ENCODE measurements around the gene CACNA1G.

The CACNA1G gene

DNA sequence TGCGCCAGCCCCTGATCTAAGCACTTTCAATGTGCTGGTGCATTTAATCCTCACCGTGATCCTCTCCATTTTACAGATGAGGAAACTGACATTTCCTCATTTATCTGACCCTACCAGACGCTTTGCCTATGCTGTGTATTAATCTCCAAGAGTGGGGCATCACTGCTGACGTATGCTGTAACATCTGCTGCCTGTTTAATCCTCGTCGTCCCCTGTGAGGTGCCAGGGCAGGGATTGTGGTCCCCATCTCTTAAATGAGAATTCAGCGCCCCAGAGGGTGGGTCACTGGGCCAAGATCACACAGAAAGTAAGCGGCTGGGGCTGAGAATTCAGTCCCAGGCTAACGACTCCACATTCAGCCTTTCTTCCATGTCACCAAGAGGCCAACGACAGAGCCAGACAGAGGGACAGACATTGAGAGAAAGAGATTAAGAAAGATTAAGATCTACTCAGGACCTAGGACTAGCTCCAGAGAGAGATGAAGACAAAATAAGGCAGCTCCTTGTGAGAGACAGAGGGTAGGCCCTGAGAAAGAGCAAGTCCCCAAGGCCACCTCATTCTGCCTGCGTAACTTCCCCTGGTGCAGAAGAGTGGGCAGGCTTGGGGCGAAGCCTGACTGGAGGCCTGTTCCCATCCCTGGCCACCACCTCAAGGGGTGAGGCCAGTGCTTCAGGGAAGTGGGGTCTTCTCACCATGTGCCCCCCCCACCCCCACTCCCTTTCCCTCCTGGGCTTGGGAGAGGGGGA is 13.5 kb downstream of the CACNA1G start:
- H3K27ac ChIP-seq, result no peak overlapping the region
- no peak for TF ChIP-seq ZFX (IDR thresholded peaks at IDR 0.05; ENCODE audit: borderline replicate concordance)
- TF ChIP-seq, protein P1, sequence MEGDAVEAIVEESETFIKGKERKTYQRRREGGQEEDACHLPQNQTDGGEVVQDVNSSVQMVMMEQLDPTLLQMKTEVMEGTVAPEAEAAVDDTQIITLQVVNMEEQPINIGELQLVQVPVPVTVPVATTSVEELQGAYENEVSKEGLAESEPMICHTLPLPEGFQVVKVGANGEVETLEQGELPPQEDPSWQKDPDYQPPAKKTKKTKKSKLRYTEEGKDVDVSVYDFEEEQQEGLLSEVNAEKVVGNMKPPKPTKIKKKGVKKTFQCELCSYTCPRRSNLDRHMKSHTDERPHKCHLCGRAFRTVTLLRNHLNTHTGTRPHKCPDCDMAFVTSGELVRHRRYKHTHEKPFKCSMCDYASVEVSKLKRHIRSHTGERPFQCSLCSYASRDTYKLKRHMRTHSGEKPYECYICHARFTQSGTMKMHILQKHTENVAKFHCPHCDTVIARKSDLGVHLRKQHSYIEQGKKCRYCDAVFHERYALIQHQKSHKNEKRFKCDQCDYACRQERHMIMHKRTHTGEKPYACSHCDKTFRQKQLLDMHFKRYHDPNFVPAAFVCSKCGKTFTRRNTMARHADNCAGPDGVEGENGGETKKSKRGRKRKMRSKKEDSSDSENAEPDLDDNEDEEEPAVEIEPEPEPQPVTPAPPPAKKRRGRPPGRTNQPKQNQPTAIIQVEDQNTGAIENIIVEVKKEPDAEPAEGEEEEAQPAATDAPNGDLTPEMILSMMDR (IDR thresholded peaks at IDR 0.05), result no peak

DNA sequence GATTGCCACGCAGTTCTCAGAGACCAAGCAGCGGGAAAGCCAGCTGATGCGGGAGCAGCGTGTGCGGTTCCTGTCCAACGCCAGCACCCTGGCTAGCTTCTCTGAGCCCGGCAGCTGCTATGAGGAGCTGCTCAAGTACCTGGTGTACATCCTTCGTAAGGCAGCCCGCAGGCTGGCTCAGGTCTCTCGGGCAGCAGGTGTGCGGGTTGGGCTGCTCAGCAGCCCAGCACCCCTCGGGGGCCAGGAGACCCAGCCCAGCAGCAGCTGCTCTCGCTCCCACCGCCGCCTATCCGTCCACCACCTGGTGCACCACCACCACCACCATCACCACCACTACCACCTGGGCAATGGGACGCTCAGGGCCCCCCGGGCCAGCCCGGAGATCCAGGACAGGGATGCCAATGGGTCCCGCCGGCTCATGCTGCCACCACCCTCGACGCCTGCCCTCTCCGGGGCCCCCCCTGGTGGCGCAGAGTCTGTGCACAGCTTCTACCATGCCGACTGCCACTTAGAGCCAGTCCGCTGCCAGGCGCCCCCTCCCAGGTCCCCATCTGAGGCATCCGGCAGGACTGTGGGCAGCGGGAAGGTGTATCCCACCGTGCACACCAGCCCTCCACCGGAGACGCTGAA is 15.2 kb downstream of the CACNA1G start:
- TF ChIP-seq, protein P1 (IDR thresholded peaks at IDR 0.05), result peak; percentile 51
- TF ChIP-seq ZFX (IDR thresholded peaks at IDR 0.05; ENCODE audit: borderline replicate concordance), result no peak
- H3K27ac ChIP-seq, result no peak overlapping the region

DNA sequence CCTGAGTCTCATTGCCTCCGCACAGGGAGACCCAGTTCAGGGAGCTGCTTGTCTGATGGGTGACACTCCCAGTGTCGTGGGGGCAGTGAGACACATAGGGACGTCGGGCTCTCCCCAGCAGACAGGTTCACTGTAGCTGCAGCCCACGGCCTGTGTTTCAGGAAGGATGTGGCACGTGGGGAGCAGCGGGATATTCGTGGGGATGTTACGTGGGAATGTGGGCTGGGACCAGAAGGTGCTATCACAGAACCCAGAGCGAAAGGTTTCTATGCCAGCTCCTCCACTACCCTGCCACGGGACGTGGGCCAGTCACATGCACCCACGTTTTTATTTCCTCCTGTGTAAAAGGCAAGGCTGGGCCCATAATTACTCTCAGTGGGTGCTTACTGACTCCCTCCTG is 16.3 kb downstream of the CACNA1G start:
- no peak overlapping the region for H3K27ac ChIP-seq
- TF ChIP-seq, protein P1 (IDR thresholded peaks at IDR 0.05), result no peak
- TF ChIP-seq ZFX (IDR thresholded peaks at IDR 0.05; ENCODE audit: borderline replicate concordance), result no peak

DNA sequence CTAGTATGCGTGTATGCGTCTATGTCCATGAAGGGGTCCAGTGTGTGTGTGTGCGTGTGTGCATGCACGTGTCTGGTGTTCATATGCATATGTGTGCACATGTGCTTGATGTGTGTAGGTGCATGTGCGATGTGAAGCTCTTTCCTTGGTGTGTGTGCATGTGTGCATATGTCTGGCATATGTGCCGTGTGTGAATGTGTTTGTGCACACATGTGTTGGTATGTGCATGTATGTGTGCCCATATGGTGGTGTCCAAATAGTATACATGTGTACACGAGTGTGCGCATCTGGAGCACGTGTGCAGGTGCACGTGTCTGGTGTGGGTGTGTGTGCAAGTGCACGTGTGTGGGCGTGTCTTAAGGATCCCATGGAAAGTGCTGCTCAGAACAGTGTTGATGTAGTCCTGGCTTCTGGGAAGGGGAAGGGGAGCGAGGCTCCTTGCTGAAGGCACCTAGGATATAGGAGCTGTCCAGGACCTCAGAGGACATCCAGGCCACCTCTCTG is 17.0 kb downstream of the CACNA1G start:
- TF ChIP-seq, protein P1 (IDR thresholded peaks at IDR 0.05), result no peak
- TF ChIP-seq ZFX (IDR thresholded peaks at IDR 0.05; ENCODE audit: borderline replicate concordance), result no peak
- H3K27ac ChIP-seq, result no peak overlapping the region

DNA sequence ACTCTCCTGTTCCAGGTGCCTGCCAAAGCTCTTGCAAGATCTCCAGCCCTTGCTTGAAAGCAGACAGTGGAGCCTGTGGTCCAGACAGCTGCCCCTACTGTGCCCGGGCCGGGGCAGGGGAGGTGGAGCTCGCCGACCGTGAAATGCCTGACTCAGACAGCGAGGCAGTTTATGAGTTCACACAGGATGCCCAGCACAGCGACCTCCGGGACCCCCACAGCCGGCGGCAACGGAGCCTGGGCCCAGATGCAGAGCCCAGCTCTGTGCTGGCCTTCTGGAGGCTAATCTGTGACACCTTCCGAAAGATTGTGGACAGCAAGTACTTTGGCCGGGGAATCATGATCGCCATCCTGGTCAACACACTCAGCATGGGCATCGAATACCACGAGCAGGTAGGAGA is 17.7 kb downstream of the CACNA1G start:
- TF ChIP-seq ZFX (IDR thresholded peaks at IDR 0.05; ENCODE audit: borderline replicate concordance), result no peak
- TF ChIP-seq, protein P1 (IDR thresholded peaks at IDR 0.05), result no peak
- no peak overlapping the region for H3K27ac ChIP-seq

DNA sequence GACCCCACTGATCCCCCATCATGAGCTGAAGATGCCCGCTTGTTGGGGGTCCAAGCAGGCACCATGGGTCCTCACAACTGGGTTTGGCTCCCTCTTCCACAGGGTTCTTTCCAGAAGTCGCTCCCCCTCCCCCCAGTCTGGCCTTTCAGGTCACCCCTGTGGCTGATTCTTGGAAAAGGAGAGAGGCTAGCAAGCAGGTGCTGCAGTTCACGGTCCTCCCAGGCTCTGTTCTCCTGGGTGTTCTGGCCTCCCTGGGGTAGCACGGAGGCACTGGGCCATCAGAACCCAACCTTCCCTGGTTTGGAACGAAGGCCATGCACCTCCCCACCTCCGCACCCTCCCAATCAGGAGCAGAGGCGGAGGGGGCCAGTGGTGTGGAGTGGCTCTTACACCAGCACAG is 18.9 kb downstream of the CACNA1G start:
- no peak for TF ChIP-seq ZFX (IDR thresholded peaks at IDR 0.05; ENCODE audit: borderline replicate concordance)
- TF ChIP-seq, protein P1 (IDR thresholded peaks at IDR 0.05), result no peak
- no peak overlapping the region for H3K27ac ChIP-seq

DNA sequence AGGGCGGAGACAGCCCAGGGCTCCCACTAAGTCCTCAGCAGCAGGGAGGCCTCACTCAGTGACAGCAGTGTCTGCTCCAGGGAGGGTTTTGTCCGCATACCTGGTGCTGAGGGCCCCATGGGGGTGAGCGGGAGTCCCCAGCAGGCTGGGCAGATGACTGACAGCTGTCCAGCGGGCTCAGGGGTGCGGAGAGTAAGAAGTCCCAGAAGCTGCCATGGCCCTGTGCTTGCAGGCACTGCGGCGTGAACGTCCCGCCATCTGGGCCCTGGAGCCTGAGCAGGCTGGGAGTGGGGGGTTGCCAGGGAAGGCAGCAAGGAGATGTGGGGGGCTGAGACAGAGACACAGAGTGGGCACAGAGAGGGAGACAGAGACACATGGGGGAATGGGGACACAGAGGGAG is 20.1 kb downstream of the CACNA1G start:
- TF ChIP-seq ZFX (IDR thresholded peaks at IDR 0.05; ENCODE audit: borderline replicate concordance), result no peak
- TF ChIP-seq, protein P1 (IDR thresholded peaks at IDR 0.05), result no peak
- H3K27ac ChIP-seq, result no peak overlapping the region

Data from 22Rv1 (cell line).